ENCODE results near the gene SLCO3A1.

DNA sequence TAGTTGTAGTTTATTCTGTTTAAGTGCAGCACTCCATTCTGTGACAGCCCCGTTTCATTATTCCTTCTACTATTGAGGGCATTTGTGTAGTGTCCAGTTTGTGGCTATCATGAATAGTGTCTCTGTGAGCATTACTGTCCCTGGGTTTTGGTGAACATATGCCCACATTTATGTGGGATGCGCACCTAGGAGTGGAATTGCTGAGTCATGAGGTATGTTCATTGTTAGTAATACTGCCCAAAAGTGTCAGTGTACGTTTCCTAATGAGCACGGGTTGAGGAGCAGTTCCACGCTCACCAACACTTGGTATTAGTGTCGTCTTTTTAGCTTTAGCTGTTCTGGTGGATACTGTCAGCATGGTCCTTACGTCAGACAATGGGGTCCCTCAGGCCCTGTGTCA lies 131.8 kb downstream of the SLCO3A1 start:
- TF ChIP-seq, protein P1, sequence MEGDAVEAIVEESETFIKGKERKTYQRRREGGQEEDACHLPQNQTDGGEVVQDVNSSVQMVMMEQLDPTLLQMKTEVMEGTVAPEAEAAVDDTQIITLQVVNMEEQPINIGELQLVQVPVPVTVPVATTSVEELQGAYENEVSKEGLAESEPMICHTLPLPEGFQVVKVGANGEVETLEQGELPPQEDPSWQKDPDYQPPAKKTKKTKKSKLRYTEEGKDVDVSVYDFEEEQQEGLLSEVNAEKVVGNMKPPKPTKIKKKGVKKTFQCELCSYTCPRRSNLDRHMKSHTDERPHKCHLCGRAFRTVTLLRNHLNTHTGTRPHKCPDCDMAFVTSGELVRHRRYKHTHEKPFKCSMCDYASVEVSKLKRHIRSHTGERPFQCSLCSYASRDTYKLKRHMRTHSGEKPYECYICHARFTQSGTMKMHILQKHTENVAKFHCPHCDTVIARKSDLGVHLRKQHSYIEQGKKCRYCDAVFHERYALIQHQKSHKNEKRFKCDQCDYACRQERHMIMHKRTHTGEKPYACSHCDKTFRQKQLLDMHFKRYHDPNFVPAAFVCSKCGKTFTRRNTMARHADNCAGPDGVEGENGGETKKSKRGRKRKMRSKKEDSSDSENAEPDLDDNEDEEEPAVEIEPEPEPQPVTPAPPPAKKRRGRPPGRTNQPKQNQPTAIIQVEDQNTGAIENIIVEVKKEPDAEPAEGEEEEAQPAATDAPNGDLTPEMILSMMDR (conservative IDR thresholded peaks at IDR 0.05; ENCODE audit: low read length): no peak
- no peak for TF ChIP-seq EZH2phosphoT487 (IDR thresholded peaks at IDR 0.05; ENCODE audit: borderline replicate concordance, low read depth, low read length)
